Ureter (tissue), 1 donor: Measurements from ENCODE around the gene UQCC2. TPM values are rescaled to one million over a fixed set of nuclear protein-coding genes. Genes with fewer than 3 reads are reported as not detected.

Experiments
- DNase-seq: peaks from one replicate; pipeline ENCODE4 v3.0.0-alpha.2; 2020; ENCODE audit warnings: low spot score
- total RNA-seq: library from RNA; stranded (reverse); gene quantifications from one replicate; pipeline ENCODE4 v1.2.4, GENCODE V29; 2023
- donor health status: DM: yes; HTN: yes; CAD: no.

Gene UQCC2
- total RNA-seq, 1 donor from 2014 or later = 74.2 TPM

DNA sequence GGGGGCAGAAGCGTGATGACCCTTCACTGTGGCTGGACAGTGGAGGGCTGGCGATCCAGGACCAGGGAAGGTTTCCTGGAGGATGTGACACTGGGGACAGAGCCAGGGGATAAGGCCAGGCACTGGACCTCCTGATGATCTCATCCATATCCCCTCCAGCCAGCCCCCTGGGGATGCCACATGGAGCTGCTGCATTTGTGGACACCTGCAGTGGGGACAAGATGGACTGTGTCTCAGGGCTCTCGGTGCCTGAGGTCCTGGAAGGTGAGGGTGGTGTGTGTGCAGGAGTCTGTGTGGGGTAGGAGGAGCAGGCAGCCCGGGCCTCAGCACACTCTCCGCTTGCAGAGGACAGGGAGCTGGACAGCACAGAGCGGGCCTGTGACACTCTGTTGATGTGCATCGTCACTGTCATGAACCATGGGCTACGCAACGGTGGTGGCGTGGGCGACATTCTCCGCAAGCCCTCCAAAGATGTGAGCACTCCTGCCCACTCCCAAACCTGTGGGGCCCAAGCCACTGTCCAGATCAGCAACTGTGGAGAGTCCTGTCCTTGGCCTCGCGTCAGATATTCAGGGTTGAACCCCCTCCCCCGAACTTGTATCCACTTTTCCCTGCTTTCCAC is 19.9 kb downstream of the UQCC2 start:
- no peak for DNase-seq

GRCh38 chr6:33690766-33691165 is 20.7 kb downstream of the UQCC2 start:
- DNase-seq = no peak

DNA sequence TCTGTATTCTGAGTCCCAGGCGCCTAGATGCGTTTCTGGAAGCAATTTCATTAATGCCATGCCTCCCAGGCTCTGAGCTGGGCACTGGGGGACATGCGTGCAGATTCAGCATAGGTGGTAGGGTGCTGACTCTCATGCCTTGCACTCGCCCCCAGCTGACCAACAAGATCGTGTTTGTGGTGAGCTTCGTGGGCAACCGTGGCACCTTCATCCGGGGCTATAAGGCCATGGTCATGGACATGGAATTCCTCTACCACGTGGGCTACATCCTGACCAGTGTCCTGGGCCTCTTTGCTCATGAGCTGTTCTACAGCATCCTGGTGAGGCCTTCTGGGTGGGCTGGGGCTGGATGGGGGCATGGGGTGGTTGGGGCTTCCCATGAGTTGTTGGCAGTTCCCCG is 21.6 kb downstream of the UQCC2 start:
- DNase-seq = no peak

- no peak for DNase-seq
Observed at GRCh38 chr6:33689148-33689494, 22.4 kb downstream of the UQCC2 start.

- DNase-seq = no peak
Observed at GRCh38 chr6:33688451-33689147, 22.9 kb downstream of the UQCC2 start.

DNA sequence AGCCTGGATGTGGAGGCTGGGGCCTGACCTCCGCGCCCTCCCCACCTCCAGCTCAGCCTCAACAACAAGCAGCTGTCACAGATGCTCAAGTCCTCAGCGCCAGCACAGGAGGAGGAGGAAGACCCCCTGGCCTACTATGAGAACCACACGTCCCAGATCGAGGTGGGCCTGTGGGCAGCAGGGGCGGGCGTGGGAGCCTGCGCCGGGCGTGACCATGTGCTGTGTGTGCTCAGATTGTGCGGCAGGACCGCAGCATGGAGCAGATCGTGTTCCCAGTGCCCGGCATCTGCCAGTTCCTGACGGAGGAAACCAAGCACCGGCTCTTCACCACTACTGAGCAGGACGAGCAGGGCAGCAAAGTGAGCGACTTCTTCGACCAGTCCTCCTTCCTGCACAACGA is 23.5 kb downstream of the UQCC2 start:
- no peak for DNase-seq

GRCh38 chr6:33686981-33687975 is 24.2 kb downstream of the UQCC2 start:
- DNase-seq = no peak

GRCh38 chr6:33686225-33686924 is 25.1 kb downstream of the UQCC2 start:
- no peak for DNase-seq

GRCh38 chr6:33685411-33686224 is 25.9 kb downstream of the UQCC2 start:
- DNase-seq = no peak

DNA sequence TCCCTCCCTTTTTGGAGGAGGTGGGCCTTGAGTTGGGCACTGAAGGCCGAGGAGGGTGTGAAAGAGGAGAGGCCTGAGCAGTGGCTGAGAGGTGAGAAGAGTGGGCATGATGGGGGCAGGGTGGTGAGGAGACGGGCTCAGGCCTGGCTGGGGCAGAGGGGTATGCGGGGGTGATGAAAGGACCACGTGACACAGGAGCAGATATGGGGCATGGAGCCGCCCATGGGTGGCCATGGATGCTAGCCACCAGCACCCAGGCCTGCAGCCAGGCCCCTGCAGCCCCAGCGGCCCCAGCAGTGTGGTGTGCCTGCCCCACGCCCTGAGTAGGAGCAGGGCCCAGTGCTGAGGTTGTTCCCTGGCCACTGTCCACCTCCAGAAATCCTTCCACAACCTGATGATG is 26.5 kb downstream of the UQCC2 start:
- no peak for DNase-seq

DNA sequence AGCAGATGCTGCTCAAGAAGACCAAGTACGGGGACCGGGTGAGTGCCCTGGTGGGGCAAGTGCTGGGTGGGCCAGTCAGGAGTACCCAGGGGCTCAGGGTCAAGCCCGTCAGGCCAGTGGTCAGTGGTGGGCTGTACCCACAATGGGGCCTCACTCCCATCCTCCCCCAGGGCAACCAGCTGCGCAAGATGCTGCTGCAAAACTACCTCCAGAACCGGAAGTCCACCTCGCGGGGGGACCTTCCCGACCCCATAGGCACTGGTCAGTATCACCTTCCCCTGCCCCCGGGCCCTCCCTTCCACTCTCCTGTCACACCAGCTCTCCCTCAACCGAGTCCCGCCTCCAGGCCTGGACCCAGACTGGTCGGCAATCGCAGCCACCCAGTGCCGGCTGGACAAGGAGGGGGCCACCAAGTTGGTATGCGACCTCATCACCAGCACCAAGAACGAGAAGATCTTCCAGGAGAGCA is 27.0 kb downstream of the UQCC2 start:
- DNase-seq = no peak

- DNase-seq = no peak
Observed at GRCh38 chr6:33683576-33684427, 27.7 kb downstream of the UQCC2 start.

GRCh38 chr6:33683051-33683571 is 28.4 kb downstream of the UQCC2 start:
- no peak for DNase-seq

DNA sequence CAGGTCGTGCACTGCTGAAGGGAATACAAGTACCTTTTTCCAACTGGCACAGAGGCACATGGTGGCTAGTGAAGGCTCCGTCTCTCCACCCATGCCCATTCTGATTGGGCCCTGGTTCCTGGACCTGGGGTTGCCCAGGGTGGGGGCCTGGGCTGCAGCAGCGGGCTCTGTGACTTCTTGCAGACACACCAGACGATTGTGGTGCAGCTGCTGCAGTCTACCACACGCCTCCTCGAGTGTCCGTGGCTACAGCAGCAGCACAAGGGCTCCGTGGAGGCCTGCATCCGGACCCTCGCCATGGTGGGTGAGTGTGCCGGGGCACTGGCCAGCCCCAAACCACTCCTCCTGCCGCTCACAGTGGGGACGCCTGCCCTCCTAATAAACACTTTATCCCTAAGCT is 29.2 kb downstream of the UQCC2 start:
- DNase-seq = no peak

- DNase-seq = no peak
Observed at GRCh38 chr6:33679761-33680160, 31.7 kb downstream of the UQCC2 start.

DNA sequence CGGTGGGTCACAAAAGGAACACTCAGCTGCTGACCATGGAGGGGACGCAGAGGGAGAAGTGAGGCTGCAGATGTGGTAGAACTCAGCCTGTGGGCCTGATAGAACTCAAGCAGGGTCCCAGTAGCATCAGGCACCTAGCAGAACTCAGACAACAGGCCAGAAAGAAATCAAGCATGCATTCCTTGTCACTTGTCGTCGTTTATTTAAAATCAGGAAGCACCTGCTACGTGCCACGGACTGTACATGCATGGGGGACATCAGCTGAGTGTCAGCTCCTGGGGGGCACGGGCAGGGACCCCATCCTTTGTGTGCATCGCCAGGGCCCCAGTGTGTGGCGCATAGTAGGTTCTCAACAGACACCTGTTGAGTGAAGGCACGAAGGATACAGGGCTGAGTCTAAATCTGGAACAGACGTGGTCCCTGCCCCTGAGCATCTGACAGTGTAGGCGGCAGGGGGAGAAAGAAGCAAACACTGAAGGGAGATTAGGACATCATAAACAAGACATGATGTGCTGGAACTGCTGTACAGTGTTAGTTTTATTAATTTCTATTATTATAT is 32.5 kb downstream of the UQCC2 start:
- no peak for DNase-seq

DNA sequence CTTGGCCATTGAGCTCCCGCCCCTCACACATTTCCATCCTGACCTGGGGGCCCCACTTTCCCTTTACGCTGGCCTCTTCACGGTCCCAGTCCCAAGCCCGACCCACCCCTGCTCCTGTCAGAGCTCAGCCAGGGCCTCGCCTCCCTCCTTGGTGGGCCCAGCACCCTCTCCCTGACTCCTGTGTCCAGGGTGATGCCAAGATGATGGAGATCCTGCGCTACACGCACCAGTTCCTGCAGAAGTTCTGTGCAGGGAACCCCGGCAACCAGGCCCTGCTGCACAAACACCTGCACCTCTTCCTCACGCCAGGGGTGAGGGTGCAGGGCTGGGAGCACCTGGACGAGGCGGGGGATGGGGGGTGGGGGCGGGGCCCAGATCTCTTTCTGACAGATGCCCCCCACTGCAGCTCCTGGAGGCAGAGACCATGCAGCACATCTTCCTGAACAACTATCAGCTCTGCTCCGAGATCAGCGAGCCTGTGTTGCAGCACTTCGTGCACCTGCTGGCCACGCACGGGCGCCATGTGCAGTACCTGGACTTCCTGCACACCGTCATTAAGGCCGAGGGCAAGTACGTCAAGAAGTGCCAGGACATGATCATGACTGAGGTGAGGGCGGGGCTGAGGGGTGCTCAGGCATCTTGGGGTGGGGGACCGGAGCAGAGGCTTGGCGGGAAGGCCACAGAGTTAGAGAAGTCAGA is 33.1 kb downstream of the UQCC2 start:
- no peak for DNase-seq

DNA sequence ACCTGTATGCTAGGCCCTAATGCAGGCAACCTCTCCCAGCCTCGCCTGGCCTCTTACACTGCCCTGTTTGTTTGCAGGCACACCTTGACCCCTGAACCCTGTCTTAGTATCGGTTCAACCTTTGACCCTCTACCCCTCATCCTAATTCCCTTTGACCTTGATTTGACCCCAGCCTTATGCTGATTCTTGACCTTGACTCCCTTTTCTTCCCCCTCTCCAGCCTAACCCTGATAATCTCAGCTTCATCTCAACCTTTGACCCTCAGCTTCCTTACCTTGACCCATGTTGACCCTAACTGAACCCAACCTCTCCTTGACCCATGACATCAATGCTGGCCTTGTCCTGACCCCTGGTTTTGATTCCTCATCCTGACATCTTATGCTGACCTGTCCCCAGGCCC is 33.8 kb downstream of the UQCC2 start:
- DNase-seq = no peak

- no peak for DNase-seq
Observed at GRCh38 chr6:33677143-33677660, 34.3 kb downstream of the UQCC2 start.
